ENCODE results near the gene C13orf42. TPM values are rescaled to one million over a fixed set of nuclear protein-coding genes. Genes with fewer than 3 reads are reported as not detected.
A peak's percentile ranks its signal among the peaks of the same experiment; 100 is the strongest.
"Not testable (repeated sequence)": the region's sequence is repeated elsewhere in the genome, so short reads cannot be mapped to it uniquely, and the experiment has no call there.

Gene C13orf42
- total RNA-seq, 4 donors from 2014 or later = not detected

GRCh38 chr13:51083706-51084105 lies 27.4 kb downstream of the C13orf42 start:
- H3K36me3 ChIP-seq = no peaks in the 10 kb centered on the region
- no peak for TF ChIP-seq POLR2A (IDR thresholded peaks at IDR 0.05)
- TF ChIP-seq CTCF (IDR thresholded peaks at IDR 0.05) = no peak
- peak; percentile 74 to 81 for DNase-seq
- intact Hi-C loops (cut with DNase I) = no loop called here
- H3K27ac ChIP-seq = no peak overlapping the region
- H3K4me3 ChIP-seq (replicated peaks in 1 of 3) = no peak overlapping the region
- H3K4me1 ChIP-seq = peaks cover 0 to 8% of the 10 kb centered on the region in 2 donors
- H3K27me3 ChIP-seq = no peaks in the 10 kb centered on the region
- H3K9me3 ChIP-seq = no peaks in the 10 kb centered on the region
- WGBS, 2 donors = 60 to 88% methylated on average over 3 to 5 of the region's 5 CpGs

- DNase-seq = not testable (repeated sequence)
Measured at GRCh38 chr13:51080478-51081065, 30.5 kb downstream of the C13orf42 start.

GRCh38 chr13:51071493-51071892 lies 39.6 kb downstream of the C13orf42 start:
- intact Hi-C loops (cut with DNase I) = no loop called here

More at GRCh38 chr13:51080478-51081065, 30.5 kb downstream of the C13orf42 start:
- intact Hi-C loops (cut with DNase I); H3K9me3 ChIP-seq; H3K4me3 ChIP-seq (replicated peaks in 1 of 3); H3K27ac ChIP-seq; H3K4me1 ChIP-seq; H3K36me3 ChIP-seq; H3K27me3 ChIP-seq: not testable (repeated sequence)
- 92 to 97% methylated on average over 6 of the region's 23 CpGs for WGBS, 2 donors

GRCh38 chr13:51070005-51070649 lies 40.9 kb downstream of the C13orf42 start:
- intact Hi-C loops (cut with DNase I) = no loop called here

More at GRCh38 chr13:51071493-51071892, 39.6 kb downstream of the C13orf42 start:
- no peaks in the 10 kb centered on the region for H3K9me3 ChIP-seq
- no peaks in the 10 kb centered on the region for H3K36me3 ChIP-seq
- H3K27me3 ChIP-seq = no peaks in the 10 kb centered on the region
- no peak for DNase-seq
- 83 to 85% methylated on average over 8 of the region's 8 CpGs for WGBS, 2 donors
- H3K4me3 ChIP-seq (replicated peaks in 1 of 3) = no peak overlapping the region
- H3K27ac ChIP-seq = no peak overlapping the region
- TF ChIP-seq CTCF (IDR thresholded peaks at IDR 0.05) = no peak
- TF ChIP-seq POLR2A (IDR thresholded peaks at IDR 0.05) = no peak
- peaks cover 0 to 4% of the 10 kb centered on the region in 2 donors for H3K4me1 ChIP-seq

GRCh38 chr13:51068501-51068900 lies 42.6 kb downstream of the C13orf42 start:
- Histone ChIP-seq H3K27ac (no peak overlapping the region), H3K9me3 (no peaks in the 10 kb centered on the region), H3K4me3 (replicated peaks in 1 of 3) (no peak overlapping the region), H3K27me3 (no peaks in the 10 kb centered on the region), H3K4me1 (peaks cover 0 to 4% of the 10 kb centered on the region in 2 donors), H3K36me3 (no peaks in the 10 kb centered on the region)
- intact Hi-C loops (cut with DNase I) = loop anchor here (10.0 kb wide), 1 partner anchor 1094 kb away; no protein-coding TSS in a partner anchor
- TF ChIP-seq POLR2A (IDR thresholded peaks at IDR 0.05) = no peak
- TF ChIP-seq CTCF (IDR thresholded peaks at IDR 0.05) = no peak
- no peak for DNase-seq
- WGBS, 2 donors = 75 to 78% methylated on average over 5 of the region's 5 CpGs

More at GRCh38 chr13:51070005-51070649, 40.9 kb downstream of the C13orf42 start:
- Histone ChIP-seq H3K4me1 (peaks cover 0 to 4% of the 10 kb centered on the region in 2 donors), H3K4me3 (replicated peaks in 1 of 3) (no peak overlapping the region), H3K36me3 (no peaks in the 10 kb centered on the region), H3K27ac (no peak overlapping the region), H3K27me3 (no peaks in the 10 kb centered on the region), H3K9me3 (no peaks in the 10 kb centered on the region)
- DNase-seq = peak; percentile 83 to 88
- no peak for TF ChIP-seq POLR2A (IDR thresholded peaks at IDR 0.05)
- peak; percentile 85 to 94 (median 90) for TF ChIP-seq CTCF (IDR thresholded peaks at IDR 0.05)
- WGBS, 2 donors = 7% methylated on average over 11 of the region's 11 CpGs
